GM18499 (cell line): ENCODE data around the gene MPZL1.

Source experiments
- ATAC-seq: cut with Tn5 transposase; IDR thresholded peaks from one replicate; pipeline ENCODE4 v1.9.1; 2021; ENCODE audit warnings: moderate number of reproducible peaks; ENCODE audit not compliant: insufficient read depth, unreplicated experiment

Gene MPZL1

GRCh38 chr1:167746988-167747655, 25.3 kb downstream of the MPZL1 start:
- no peak for ATAC-seq

GRCh38 chr1:167747988-167748387, 26.2 kb downstream of the MPZL1 start:
- ATAC-seq = no peak

GRCh38 chr1:167748906-167749305, 27.1 kb downstream of the MPZL1 start:
- no peak for ATAC-seq

- ATAC-seq = no peak
Observed at GRCh38 chr1:167749741-167750140, 28.0 kb downstream of the MPZL1 start.

GRCh38 chr1:167750641-167751040, 28.9 kb downstream of the MPZL1 start:
- no peak for ATAC-seq

GRCh38 chr1:167751676-167752075, 29.9 kb downstream of the MPZL1 start:
- ATAC-seq = no peak

- no peak for ATAC-seq
Observed at GRCh38 chr1:167752219-167752985, 30.6 kb downstream of the MPZL1 start.

GRCh38 chr1:167755654-167756053, 33.9 kb downstream of the MPZL1 start:
- no peak for ATAC-seq

- ATAC-seq = no peak
Observed at GRCh38 chr1:167756730-167757405, 35.1 kb downstream of the MPZL1 start.

- ATAC-seq = no peak
Observed at GRCh38 chr1:167757433-167758309, 35.9 kb downstream of the MPZL1 start.

- no peak for ATAC-seq
Observed at GRCh38 chr1:167761400-167761799, 39.6 kb downstream of the MPZL1 start.

- no peak for ATAC-seq
Observed at GRCh38 chr1:167762061-167762746, 40.4 kb downstream of the MPZL1 start.

GRCh38 chr1:167763525-167764220, 41.9 kb downstream of the MPZL1 start:
- ATAC-seq = no peak

GRCh38 chr1:167764458-167765330, 42.9 kb downstream of the MPZL1 start:
- no peak for ATAC-seq

GRCh38 chr1:167765496-167765895, 43.7 kb downstream of the MPZL1 start:
- no peak for ATAC-seq

- ATAC-seq = no peak
Observed at GRCh38 chr1:167766538-167766937, 44.8 kb downstream of the MPZL1 start.

- no peak for ATAC-seq
Observed at GRCh38 chr1:167767761-167768160, 46.0 kb downstream of the MPZL1 start.

- no peak for ATAC-seq
Observed at GRCh38 chr1:167770127-167770526, 48.3 kb downstream of the MPZL1 start.
